PFSK-1 (cell line): Measurements from ENCODE around the gene GOLIM4.

Source experiments
- POLR2AphosphoS5 ChIP-seq: IDR thresholded peaks from 2 replicates; pipeline ENCODE4 v1.6.1; 2012; ENCODE audit warnings: low read depth, mild to moderate bottlenecking, control low read depth, low read length, moderate library complexity
- TAF1 ChIP-seq: IDR thresholded peaks from 2 replicates; pipeline ENCODE4 v1.6.1; 2012; ENCODE audit warnings: low read length, control low read depth, borderline replicate concordance; ENCODE audit not compliant: insufficient read depth
- TF ChIP-seq, protein P1 (sequence below), 2 experiments: IDR thresholded peaks; 2 replicates each; pipeline versions ENCODE4 v1.6.1 to v1.8.0; 2011 to 2012; ENCODE audit warnings: low read depth in 2 of 2, low read length in 2 of 2, control low read depth in 1 of 2, inconsistent platforms in 1 of 2, mild to moderate bottlenecking in 1 of 2, moderate library complexity in 1 of 2; ENCODE audit not compliant: insufficient read depth in 1 of 2

DNA sequence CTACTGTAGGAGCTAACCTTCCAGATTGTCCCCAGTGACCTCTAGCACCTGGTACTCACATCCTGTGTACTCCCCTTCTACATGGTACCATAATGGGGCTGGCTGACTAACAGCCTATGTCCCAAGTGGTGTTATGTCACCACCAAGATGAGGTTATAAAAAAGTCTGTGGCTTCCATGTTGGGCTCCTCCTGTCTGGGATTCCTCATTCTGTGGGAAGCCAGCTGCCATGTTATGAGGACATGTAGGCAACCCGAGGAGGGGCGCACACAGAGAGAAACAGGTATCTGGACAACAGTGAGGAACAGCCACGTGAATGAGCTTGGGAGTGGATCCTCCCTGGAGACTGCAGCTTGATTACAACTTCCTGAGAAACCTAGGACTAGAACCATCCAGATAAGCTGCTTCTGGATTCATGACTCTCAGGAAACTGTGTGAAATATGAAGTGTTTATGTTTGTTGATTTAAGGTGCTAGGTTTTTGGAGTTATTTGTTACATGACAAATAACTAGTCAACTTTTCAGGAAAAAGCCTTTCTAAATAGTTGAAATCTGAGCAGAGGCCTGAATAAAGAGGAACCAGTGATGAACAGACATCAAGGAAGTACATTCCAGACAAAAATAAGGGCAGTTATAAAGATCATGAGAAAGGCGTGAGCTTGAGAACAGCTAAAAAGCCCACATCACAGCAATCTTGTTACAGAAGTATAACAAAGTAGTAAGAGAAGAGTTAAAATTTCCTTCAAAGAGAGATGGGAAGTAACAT, 21.7 kb downstream of the GOLIM4 start:
- no peak for TF ChIP-seq TAF1
- TF ChIP-seq POLR2AphosphoS5: no peak
- TF ChIP-seq, protein P1, sequence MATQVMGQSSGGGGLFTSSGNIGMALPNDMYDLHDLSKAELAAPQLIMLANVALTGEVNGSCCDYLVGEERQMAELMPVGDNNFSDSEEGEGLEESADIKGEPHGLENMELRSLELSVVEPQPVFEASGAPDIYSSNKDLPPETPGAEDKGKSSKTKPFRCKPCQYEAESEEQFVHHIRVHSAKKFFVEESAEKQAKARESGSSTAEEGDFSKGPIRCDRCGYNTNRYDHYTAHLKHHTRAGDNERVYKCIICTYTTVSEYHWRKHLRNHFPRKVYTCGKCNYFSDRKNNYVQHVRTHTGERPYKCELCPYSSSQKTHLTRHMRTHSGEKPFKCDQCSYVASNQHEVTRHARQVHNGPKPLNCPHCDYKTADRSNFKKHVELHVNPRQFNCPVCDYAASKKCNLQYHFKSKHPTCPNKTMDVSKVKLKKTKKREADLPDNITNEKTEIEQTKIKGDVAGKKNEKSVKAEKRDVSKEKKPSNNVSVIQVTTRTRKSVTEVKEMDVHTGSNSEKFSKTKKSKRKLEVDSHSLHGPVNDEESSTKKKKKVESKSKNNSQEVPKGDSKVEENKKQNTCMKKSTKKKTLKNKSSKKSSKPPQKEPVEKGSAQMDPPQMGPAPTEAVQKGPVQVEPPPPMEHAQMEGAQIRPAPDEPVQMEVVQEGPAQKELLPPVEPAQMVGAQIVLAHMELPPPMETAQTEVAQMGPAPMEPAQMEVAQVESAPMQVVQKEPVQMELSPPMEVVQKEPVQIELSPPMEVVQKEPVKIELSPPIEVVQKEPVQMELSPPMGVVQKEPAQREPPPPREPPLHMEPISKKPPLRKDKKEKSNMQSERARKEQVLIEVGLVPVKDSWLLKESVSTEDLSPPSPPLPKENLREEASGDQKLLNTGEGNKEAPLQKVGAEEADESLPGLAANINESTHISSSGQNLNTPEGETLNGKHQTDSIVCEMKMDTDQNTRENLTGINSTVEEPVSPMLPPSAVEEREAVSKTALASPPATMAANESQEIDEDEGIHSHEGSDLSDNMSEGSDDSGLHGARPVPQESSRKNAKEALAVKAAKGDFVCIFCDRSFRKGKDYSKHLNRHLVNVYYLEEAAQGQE (IDR thresholded peaks at IDR 0.05; ENCODE audit: insufficient read depth in 1 of 2, low read depth in 2 of 2, low read length in 2 of 2): no peak
